Liver (tissue), 3 donors: ENCODE measurements around the gene KRTAP4-16.
"Not testable (repeated sequence)": the region's sequence is repeated elsewhere in the genome, so short reads cannot be mapped to it uniquely, and the experiment has no call there.

ENCODE experiments used
- ATF3 ChIP-seq: IDR thresholded peaks from 2 replicates; pipeline ENCODE4 v1.6.1; 2016; ENCODE audit warnings: antibody characterized with exemption
- CTCF ChIP-seq: fragments of 150-350 bp; IDR thresholded peaks from 2 replicates; pipeline ENCODE4 v1.5.1; 2017; ENCODE audit warnings: improper control_type of control experiment, low read depth, low read length; ENCODE audit not compliant: missing input control
- RAD21 ChIP-seq, 2 donors: IDR thresholded peaks; 2 replicates each; pipeline ENCODE4 v1.6.1; 2016; ENCODE audit warnings: antibody characterized with exemption in 2 of 2, mild to moderate bottlenecking in 2 of 2
- REST ChIP-seq: IDR thresholded peaks from 2 replicates; pipeline ENCODE4 v1.6.1; 2016; ENCODE audit warnings: antibody characterized with exemption, mild to moderate bottlenecking
- SP1 ChIP-seq: IDR thresholded peaks from 2 replicates; pipeline ENCODE4 v1.6.1; 2018; ENCODE audit warnings: antibody characterized with exemption, mild to moderate bottlenecking
- TAF1 ChIP-seq: conservative IDR thresholded peaks from 2 replicates; pipeline ENCODE4 v1.6.1; 2016; ENCODE audit warnings: antibody characterized with exemption, mild to moderate bottlenecking
- ZBTB33 ChIP-seq: IDR thresholded peaks from 2 replicates; pipeline ENCODE4 v1.6.1; 2016; ENCODE audit warnings: antibody characterized with exemption
- donor health status: healthy.
- donor health status: healthy.

- not testable (repeated sequence) for TF ChIP-seq CTCF; ATF3; SP1; RAD21 (IDR thresholded peaks at IDR 0.05); REST; ZBTB33; TAF1
These were observed 6.8 kb upstream of the KRTAP4-16 start for GRCh38 chr17:41108728-41109386.
